ENCODE measurements around the gene ZNF630.
"Not testable (repeated sequence)": the region's sequence is repeated elsewhere in the genome, so short reads cannot be mapped to it uniquely, and the experiment has no call there.

DNA sequence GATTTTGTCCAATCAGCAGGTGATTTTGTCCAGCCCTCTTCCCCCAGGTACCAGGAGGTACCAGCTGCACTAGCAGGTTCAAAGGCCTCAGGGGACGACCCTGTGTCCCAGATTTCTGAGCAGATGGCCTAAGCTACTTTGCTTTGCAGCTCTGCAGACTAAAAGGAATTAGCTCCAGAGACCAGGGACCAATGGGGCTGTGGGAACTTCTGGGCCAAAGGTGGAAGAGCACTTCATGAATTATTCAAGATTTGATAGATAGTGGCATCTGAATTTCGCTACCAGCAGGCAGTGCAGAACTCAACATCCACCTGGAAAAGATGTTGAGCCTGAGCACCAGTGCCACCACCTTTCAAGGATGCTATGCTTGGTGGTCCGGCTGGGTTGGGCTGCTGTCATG is 21.1 kb upstream of the ZNF630 start:
- TF ChIP-seq ZC3H10 (CRISPR knock-in tag; IDR thresholded peaks at IDR 0.05); ZNF565 (CRISPR knock-in tag; conservative IDR thresholded peaks at IDR 0.05; ENCODE audit: low read depth); ARNTL (CRISPR knock-in tag; IDR thresholded peaks at IDR 0.05; ENCODE audit: borderline replicate concordance, low read depth); ZNF8 (CRISPR knock-in tag; IDR thresholded peaks at IDR 0.05); ZFP30 (CRISPR knock-in tag; IDR thresholded peaks at IDR 0.05); RARB (CRISPR knock-in tag; IDR thresholded peaks at IDR 0.05); GLIS3 (CRISPR knock-in tag; IDR thresholded peaks at IDR 0.05); ZFP3 (CRISPR knock-in tag; IDR thresholded peaks at IDR 0.05); TOX (CRISPR knock-in tag; IDR thresholded peaks at IDR 0.05; ENCODE audit: borderline replicate concordance); OSR1 (CRISPR knock-in tag; IDR thresholded peaks at IDR 0.05); SNAI2 (CRISPR knock-in tag; IDR thresholded peaks at IDR 0.05): not testable (repeated sequence)
- TF ChIP-seq, protein P1, sequence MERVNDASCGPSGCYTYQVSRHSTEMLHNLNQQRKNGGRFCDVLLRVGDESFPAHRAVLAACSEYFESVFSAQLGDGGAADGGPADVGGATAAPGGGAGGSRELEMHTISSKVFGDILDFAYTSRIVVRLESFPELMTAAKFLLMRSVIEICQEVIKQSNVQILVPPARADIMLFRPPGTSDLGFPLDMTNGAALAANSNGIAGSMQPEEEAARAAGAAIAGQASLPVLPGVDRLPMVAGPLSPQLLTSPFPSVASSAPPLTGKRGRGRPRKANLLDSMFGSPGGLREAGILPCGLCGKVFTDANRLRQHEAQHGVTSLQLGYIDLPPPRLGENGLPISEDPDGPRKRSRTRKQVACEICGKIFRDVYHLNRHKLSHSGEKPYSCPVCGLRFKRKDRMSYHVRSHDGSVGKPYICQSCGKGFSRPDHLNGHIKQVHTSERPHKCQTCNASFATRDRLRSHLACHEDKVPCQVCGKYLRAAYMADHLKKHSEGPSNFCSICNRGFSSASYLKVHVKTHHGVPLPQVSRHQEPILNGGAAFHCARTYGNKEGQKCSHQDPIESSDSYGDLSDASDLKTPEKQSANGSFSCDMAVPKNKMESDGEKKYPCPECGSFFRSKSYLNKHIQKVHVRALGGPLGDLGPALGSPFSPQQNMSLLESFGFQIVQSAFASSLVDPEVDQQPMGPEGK (CRISPR knock-in tag; IDR thresholded peaks at IDR 0.05; ENCODE audit: borderline replicate concordance) = not testable (repeated sequence)
- TF ChIP-seq, protein P2, sequence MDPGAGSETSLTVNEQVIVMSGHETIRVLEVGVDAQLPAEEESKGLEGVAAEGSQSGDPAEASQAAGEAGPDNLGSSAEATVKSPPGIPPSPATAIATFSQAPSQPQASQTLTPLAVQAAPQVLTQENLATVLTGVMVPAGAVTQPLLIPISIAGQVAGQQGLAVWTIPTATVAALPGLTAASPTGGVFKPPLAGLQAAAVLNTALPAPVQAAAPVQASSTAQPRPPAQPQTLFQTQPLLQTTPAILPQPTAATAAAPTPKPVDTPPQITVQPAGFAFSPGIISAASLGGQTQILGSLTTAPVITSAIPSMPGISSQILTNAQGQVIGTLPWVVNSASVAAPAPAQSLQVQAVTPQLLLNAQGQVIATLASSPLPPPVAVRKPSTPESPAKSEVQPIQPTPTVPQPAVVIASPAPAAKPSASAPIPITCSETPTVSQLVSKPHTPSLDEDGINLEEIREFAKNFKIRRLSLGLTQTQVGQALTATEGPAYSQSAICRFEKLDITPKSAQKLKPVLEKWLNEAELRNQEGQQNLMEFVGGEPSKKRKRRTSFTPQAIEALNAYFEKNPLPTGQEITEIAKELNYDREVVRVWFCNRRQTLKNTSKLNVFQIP (CRISPR knock-in tag; IDR thresholded peaks at IDR 0.05; ENCODE audit: borderline replicate concordance, low read depth) = not testable (repeated sequence)

Measured in SK-N-SH treated with all-trans-retinoic acid at 6 μM for 48 hours (cell line).